Measurements from ENCODE around the gene AGT.
"Not testable (repeated sequence)": the region's sequence is repeated elsewhere in the genome, so short reads cannot be mapped to it uniquely, and the experiment has no call there.

Gene AGT

DNA sequence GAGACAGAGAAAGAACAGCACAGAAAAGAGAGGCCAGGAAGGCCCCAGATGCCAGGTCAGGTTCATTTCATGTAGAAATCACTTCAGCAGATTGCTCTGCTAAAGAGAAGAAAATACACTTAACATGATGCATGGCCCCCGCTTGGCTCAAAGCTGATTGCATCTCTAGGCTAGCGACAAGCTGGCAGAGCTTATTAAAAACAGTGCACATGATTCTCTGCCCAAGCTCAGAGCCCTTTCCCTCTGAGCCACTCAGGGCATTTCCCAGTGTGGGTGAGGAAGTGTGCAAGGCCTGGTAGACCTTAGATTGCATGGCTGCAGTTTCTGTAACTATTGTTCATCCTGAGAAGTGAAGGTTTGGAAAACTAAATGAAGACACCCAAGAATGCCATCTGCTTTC lies 30.0 kb upstream of the AGT start:
- no peak for DNase-seq

DNA sequence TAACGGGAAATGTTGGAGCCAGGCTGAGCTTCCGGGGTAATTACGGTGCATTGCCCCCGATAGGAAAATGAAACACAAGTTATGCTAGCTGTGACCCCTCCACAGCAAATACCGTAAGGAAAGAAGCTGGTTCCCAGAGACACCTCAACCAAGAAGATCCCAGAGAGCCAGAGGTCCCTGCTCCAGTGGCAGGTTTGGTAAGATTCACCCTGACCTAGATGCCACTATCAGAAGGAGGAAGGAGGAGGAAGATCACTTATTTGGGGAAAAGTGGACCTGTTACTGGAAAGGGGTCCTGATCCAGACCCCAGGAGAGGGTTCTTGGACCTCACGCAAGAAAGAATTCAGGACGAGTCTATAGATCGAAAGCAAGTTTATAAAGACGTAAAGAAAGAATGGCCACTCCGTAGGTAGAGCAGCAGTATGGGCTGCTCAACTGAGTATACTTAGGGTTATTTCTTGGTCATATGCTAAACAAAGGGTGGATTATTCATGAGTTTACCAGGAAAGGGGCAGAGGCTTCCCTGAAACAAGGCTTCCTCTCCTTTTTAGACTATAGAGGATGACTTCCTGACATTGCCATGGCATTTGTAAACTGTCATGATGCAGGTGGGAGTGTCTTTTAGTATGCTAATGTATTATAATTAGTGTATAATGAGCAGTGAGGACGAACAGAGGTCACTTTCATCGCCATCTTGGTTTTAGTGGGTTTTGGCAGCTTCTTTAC lies 25.8 kb upstream of the AGT start:
- DNase-seq, result no peak

DNA sequence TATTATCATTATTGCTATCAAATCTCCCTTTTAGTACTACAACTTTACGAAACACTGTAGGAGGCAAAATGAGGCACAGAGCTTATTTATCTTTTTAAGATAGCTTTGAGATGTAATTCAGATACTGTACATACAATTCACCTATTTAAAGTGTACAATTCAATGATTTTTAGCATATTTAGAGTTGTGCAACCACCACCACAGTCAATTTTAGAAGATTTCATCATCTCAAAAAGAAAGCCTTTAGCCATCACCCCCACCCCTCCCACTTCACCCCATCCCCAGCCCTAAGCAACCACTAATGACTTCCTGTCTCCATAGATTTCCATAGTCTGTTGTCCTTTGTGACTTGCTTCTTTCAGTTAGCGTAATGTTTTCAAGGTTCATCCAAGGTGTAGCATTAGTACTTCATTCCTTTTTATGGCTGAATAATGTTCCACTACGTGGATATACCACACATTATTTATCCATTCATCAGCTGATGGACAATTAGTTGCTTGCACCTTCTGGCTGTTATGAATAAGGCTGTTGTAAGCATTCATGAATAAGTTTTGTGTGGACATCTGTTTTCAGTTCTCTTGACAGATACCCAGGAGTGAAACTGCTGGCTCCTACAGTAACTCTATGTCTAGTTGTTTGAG lies 23.8 kb upstream of the AGT start:
- no peak for DNase-seq

DNA sequence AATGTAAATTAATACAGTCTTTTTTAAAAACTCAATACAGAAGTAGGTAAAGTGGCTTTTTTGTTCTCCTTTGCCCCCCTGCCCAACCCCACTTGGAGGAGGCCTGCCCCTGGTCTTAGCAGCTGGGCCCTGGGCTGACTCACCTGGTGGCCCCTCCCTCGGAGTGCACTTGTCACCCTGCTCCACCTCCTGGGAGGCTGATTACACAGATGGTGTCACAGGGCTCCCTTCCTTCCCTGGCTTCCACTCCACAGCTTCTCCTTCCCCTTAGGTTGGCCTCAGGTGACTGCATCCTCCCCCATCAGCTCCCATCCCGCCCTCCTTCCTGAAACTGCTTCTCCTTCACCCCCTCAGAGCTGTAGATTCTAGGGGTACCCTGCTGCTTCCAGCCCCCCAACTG lies 21.5 kb upstream of the AGT start:
- no peak for DNase-seq

DNA sequence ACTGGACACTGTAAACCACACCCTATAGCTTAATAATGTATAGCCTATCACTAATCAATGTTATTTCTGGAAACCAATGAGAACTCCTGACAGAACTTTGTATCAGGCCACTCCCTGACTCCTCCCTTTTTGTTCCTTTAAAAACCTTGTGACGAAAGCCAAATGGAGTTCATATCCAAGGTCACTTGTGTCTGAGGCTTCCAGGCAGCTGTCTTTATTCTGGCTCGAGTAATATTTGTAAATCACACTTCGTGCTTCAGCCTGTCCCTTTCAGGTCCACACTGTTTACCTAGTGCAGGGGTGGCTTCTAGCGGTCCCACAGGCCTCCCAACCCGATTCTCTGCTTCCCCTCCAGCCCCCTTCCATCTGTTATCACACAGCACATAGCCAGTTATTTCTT lies 17.1 kb upstream of the AGT start:
- DNase-seq, result no peak

DNA sequence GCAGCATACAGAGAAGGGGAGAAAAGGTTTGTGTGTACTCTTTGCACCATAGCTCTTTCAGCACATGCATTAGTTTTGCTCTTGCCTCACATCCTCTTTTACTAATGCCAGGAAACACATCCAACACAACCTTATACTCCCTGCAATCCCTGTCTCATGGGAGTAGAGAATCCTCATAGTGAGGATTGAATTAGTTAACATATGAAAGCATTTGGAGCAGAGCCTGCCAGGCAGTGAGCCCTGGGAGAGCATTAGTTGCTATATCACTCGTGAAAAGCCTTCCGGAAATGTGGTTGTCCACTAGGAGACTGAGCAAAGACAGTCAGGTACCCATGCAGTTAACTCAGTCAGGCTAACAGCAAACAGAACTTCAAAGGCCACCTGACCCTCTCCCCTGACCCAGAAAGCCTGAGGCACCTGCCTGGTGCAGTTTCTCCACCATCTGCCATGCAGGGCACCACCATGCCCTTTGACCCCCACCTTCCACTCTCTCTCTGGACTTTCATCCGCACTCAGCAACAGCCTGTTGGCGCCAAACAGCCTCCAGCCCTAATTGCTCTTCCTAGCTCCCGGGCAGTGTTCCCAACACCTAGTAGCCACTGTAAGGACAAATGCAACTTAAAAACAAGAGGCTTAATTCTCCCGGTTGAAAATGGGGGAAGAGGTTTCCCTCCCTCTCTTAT lies 14.9 kb upstream of the AGT start:
- no peak for DNase-seq

DNA sequence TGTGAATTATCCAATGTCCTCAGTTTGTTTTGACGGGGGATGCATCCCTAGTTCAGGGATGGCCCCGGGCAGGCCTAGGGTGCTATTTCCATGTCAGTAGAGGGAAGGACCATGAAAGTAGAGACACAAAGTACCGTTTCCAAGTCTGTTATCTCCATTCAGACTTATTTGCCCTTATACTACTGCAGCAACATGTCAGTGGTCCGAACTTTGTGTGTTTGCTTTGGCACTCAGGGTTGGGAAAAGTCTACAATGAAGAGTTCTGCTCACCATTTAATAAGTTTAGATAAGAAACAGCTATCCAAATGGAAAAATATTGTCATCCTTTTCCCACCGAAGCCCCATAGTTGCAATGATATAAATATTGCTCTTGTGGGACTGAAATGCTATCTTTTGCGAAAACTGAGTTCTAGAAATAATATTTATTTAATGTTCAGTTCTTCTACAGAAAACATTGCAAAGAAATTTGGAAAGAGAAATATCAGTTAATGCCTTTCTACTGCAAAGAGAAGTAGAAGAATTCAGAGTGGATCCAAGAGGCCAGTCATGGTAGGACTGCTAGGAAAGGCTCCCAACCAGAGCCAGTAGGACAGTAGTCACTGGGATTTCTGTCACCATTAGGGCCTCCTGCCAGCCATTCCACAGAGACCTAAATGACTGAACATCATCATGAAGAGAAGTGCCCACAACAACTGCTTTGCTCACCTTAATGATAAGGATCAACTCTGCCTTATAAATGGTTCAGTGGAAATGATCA lies 11.5 kb upstream of the AGT start:
- no peak for DNase-seq

DNA sequence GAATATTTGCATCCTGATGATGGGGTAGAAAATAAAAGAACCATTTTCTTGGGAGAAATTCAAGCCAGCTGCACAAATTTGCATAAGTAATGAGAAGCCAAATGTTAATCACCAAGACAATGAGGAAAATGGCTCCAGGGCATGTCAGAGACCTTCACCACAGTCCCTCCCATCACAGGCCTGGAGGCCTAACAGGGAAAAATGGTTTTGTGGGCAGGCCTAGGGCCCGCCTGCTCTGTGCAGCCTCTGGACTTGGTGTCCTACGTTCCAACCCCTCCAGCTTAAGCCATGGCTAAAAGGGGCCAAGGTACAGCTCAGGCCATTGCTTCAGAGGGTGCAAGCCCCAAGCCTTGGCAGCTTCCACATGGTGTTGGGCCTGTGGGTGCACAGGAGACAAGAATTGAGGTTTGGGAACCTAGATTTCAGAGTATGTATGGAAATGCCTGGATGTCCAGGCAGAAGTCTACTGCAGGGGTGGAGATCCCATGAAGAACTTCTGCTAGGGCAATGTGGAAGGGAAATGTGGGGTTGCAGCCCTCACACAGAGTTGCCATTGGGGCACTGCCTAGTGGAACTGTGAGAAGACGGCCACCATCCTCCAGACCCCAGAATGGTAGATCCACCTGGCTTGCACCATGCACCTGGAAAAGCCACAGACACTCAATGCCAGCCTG lies 8.1 kb upstream of the AGT start:
- DNase-seq, result not testable (repeated sequence)

DNA sequence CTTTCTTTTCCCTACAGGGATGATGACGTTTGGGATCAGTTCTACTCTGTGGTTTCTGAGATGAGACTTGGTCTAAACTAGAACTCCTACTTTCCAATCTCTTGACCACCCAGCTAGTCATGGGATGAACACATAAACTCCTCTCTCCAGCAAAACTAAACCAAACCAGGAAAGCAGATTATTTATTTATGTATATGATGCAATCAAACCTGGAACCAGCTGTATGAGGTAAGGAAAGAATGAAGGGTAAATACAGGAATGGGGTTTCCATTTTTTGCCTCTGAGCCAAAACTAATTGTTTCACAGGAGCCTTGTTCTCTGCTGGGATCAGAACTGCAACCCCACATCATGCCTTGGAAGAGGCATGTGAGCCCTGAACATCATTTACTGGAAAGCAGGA lies 3.3 kb upstream of the AGT start:
- no peak for DNase-seq

DNA sequence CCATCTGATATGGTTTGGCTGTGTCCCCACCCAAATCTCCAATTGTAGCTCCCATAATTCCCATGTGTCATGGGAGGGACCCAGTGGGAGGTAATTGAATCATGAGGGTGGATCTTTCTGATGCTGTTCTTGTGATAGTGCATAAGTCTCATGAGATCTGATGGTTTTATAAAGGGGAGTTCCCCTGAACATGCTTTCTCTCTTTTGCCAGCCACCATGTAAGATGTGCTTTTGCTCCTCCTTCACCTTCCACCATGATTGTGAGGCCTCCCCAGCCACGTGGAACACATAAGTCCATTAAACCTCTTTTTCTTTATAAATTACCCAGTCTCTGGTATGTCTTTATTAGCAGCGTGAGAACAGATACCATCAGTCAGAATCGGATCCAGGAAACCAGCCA lies 2.5 kb upstream of the AGT start:
- DNase-seq, result not testable (repeated sequence)

DNA sequence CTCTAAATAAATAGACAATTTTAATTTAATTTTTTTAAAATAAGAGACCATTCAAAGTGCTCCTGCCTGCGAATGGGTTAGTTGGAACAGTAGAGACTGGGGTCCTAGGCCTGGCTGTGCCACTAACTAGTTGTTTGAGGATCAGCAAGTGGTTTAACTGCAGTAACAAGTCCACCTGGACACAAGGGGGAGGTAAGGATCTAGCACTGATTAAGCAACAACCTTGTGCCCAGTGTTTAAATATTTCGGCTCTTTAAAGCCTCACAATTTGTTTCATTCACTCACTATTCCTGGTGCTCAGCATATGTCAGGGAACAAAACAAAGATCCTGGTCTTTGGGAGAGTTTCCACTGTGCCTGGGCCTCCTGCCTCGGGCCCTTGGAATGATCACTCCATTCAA lies 1.6 kb upstream of the AGT start:
- DNase-seq, result no peak

DNA sequence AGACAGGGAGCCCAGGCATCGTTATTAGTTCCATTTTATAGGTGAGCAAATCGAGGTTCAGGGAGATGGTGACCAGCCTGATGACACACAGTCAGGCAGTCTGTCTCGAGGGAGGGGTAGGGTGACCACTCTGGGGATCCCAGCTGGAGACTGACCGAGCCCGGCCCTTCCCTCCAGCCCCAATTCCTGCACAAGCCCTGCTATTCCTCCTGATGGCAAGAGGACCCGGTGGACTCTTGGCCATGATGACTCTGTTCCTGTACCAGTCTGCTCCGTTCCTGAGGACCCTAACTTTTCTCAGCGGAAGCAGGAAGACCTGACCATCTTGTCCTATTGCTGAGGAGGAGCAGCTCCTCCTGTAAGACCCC lies 391 bp downstream of the AGT start:
- no peak for DNase-seq

DNA sequence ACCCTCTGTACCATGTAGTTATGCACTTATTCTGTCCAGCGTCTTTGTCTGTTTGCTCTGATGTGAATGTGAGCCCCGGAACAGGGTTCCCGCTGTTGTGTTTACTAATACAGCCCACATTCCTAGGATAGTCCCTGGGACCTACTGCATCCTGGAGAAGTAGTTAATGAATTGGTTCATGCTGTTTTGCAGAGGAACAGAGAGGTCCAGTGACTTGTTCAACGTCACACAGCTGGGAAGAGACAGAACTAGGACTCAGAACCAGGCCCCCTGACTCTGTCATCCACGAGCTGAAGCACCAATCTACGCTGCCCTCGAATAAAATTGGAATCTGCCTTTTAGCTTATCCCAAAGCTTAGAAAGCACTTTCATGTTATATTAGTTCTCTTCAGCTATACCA lies 784 bp downstream of the AGT start:
- no peak for DNase-seq

DNA sequence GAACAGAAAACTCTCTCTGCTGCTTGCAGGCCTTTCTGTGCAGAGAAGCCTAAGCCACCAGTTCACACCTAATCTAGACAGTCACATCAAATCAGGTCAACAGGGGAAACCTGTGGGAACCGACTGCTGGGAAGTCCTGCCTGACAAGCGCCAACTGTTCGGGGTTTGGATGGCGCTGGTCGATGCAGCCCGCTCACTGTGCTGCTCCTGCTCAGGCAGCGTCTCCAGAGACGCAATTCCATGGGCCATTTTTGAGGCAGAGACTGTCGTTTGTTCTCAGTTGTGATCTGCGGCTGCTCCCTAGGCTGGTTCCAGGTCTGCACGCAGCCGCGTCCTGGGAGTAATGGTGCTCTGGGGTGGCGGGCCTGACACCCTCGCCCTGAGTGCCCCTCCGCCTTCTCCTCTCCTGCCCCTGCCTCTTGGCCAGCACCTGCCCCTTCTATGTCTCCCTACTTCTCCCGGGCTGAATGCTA lies 1.4 kb downstream of the AGT start:
- no peak for DNase-seq

DNA sequence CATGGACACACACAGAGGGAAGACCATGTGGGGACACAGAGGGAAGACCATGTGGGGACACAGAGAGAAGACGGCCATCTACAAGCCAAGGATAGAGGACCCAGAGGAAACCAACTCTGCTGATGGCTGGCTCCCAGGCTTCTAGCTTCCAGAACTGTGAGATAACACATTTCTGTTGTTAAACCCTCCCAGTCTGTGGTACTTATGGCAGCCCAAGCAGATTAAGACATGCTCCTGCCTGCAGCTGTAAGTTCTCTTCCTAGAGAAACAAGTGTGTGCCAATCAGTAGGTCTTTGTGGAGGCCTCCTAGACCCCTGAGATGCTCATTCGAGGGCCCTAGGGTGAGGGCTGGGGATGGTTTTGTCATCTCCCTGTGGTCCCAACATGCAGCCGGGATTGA lies 2.7 kb downstream of the AGT start:
- DNase-seq, result no peak

DNA sequence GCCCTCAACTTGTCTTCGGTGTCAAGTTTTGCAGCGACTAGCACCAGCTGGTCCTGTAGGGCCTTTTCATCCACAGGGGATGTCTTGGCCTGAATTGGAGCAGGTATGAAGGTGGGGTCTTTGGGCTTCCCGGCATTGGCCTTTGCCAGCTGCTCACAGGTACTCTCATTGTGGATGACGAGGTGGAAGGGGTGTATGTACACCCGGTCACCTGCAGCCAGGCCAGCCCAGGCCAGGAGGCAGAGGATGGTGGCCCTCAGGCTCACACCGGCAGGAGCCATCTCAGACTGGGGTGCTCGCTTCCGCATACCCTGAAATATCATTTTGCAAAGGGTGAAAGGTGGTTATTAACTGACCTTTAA lies 3.4 kb downstream of the AGT start:
- DNase-seq, result no peak

DNA sequence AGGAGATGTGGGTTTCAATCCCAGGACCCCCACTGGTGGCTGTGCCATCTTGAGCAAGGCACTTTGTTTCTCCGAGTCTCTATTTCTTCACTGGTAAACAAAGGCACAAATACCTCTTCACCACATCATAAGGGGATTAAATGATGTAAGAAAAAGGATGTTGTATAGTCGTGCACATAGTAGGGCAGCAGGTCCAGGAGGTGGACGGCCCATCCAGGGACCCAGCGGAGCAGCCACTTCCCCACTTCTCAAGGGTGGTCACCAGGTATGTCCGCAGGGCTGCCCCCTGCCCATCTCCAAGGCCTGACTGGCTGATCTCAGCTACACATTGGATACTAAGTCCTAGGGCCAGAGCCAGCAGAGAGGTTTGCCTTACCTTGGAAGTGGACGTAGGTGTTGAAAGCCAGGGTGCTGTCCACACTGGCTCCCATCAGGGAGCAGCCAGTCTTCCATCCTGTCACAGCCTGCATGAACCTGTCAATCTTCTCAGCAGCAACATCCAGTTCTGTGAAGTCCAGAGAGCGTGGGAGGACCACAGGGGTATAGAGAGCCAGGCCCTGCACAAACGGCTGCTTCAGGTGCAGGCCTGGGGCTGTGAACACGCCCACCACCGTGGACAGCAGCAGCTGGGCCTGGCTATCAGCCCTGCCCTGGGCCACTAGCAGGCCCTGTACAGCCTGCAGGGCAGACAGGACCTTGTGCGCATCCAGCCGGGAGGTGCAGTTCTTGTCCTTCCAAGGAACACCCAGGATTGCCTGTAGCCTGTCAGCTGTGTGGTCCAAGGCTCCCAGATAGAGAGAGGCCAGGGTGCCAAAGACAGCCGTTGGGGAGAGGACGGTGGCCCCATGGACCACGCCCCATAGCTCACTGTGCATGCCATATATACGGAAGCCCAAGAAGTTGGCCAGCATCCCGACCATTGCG lies 4.0 kb downstream of the AGT start:
- no peak for DNase-seq

DNA sequence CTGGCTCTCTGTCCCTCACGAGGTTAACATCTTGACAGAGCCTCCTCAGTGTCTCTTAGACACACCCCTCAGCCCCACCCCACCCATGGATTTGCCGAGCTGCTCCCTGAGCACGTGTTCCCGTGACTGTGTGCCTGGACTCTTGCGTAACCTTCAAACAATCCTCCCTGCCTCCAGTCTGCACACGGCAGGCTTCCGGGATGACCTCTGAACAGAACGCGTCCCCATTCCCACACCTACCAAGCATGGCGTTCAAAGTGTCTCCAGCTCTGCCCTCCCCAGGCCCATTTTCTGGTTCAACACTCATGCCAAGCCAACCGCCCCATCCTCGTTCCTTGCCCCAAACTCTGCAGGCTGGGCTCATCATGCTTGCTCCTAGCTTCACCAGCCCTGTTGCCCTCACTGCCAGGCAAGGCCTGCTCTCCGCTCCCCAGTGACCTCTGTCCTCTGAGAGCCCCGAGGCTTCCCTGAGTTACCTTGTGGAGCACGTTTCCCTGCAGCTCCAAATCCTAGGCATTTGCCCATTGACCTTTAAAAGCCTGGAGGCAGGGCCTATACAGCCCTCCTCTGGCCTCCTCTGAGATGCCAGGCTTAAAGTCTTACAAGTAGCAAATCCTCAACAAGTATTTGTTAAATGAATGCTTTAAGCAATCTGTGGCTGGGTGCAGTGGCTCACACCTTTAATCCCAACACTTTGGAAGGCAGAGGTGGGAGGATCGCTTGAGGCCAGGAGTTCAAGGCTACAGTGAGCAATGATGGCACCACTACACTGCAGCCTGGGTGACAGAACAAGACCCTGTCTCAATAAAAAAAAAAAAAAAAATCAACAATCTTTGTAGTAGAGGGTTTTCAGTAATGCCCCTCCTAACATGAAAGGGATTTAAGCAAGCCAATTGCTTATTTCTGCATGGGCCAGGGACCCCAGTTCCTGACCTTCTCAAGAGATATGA lies 5.0 kb downstream of the AGT start:
- DNase-seq, result no peak

DNA sequence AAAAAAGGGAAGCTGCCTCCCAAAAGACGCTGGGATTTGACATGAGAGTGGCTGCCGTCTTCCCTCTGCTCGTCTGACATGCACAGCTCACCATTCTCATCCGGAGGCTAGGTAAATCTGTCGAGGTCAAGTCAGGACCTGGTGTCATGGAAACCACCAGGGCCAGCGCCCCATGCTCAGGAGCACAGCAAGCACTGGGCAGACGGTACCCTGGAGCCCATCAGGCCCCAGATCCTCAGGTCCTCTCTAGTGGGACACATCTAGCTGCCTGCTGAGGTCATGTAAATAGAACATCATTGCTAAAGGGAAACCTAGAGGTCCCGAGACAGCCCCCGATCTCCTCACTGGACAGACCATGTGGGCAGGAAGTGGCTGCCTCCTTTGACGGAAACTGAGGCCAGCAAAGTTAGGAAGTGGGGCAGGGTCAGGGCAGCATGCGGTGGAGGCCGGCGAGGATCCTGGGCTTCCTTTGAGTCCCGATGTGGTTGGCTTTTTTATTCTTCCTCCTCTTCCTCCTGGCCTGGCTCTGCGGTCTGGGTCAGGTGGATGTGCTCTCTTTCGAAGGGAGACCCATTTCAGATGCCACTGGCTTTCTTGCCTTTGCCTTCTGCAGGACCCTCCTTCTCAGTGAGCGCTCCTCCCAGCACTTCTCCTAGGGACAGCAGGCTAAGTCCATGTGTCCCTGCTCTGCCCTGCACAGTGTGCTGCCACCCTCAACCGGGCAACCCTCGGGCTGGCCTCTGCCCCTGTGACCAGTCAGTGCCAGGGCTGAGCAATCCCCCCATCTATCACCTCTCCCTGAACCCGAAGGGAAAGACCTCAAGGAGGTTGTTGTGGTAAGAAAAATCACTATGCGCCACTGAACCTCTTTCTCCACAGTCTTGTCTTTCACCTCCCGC lies 5.9 kb downstream of the AGT start:
- DNase-seq, result no peak
